ENCODE data around the gene AAMP.
A peak's percentile ranks its signal among the peaks of the same experiment; 100 is the strongest.

AAMP gene

DNA sequence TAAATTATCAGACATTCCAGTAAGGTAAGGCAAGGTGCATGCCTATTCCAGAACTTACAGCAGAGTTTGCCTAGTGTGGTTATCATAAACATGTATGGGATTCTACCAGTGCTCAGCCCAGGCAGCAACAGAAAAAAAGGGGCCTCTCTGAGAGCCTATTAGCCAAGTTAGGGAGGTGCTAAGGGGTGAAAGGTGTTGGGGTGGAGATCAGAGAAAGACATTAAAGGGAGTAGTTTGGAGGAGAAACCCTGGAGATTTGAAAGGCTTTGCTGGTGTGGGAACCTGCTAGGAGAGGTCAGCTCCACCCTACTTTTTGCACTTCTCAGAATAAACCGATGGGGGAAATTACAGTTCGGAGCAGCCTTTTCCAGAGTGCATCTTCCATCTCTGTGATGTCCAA, 50.0 kb downstream of the AAMP start:
- ATAC-seq (ENCODE audit: insufficient read depth, low read depth) (no peak), DNase-seq (no peak)
- no peaks in the 10 kb centered on the region for H3K9me3 ChIP-seq (ENCODE audit: insufficient read depth, low read length, severe bottlenecking)
- H3K4me1 ChIP-seq (ENCODE audit: insufficient read depth, low read length): peaks cover 61% of the 10 kb centered on the region
- H3K27ac ChIP-seq (ENCODE audit: low read length): peak overlapping the region; percentile 42; the same call in 1 of the 2 replicates
- no peaks in the 10 kb centered on the region for H3K27me3 ChIP-seq (ENCODE audit: insufficient read depth, low read length, poor library complexity)
- H2AFZ ChIP-seq (ENCODE audit: low read depth, low read length): no peak overlapping the region
- peak overlapping the region; percentile 82 for H3K4me2 ChIP-seq (ENCODE audit: insufficient read depth, low read length)
- peaks cover 66% of the 10 kb centered on the region for H4K20me1 ChIP-seq (ENCODE audit: insufficient read depth, low read length)
- no peak for TF ChIP-seq EZH2 (IDR thresholded peaks at IDR 0.05; ENCODE audit: borderline replicate concordance, low read depth, low read length, severe bottlenecking)
- TF ChIP-seq, protein P1, sequence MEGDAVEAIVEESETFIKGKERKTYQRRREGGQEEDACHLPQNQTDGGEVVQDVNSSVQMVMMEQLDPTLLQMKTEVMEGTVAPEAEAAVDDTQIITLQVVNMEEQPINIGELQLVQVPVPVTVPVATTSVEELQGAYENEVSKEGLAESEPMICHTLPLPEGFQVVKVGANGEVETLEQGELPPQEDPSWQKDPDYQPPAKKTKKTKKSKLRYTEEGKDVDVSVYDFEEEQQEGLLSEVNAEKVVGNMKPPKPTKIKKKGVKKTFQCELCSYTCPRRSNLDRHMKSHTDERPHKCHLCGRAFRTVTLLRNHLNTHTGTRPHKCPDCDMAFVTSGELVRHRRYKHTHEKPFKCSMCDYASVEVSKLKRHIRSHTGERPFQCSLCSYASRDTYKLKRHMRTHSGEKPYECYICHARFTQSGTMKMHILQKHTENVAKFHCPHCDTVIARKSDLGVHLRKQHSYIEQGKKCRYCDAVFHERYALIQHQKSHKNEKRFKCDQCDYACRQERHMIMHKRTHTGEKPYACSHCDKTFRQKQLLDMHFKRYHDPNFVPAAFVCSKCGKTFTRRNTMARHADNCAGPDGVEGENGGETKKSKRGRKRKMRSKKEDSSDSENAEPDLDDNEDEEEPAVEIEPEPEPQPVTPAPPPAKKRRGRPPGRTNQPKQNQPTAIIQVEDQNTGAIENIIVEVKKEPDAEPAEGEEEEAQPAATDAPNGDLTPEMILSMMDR (IDR thresholded peaks at IDR 0.05; ENCODE audit: borderline replicate concordance, extremely low read depth, low read length, poor library complexity, severe bottlenecking): no peak
- peaks cover 43% of the 10 kb centered on the region for H3K36me3 ChIP-seq (ENCODE audit: insufficient read depth, low read length)
- H3K79me2 ChIP-seq (ENCODE audit: insufficient read depth, low read length): peaks cover 78% of the 10 kb centered on the region
- H3K4me3 ChIP-seq (ENCODE audit: low read depth in 1 of 2, low read length in 2 of 2): peak overlapping the region in 1 of 2 experiments; percentile 72; a peak in 2 of 4 replicates
- H3K9ac ChIP-seq (ENCODE audit: low read depth, low read length): peak overlapping the region; percentile 85; the same call in 1 of the 2 replicates

DNA sequence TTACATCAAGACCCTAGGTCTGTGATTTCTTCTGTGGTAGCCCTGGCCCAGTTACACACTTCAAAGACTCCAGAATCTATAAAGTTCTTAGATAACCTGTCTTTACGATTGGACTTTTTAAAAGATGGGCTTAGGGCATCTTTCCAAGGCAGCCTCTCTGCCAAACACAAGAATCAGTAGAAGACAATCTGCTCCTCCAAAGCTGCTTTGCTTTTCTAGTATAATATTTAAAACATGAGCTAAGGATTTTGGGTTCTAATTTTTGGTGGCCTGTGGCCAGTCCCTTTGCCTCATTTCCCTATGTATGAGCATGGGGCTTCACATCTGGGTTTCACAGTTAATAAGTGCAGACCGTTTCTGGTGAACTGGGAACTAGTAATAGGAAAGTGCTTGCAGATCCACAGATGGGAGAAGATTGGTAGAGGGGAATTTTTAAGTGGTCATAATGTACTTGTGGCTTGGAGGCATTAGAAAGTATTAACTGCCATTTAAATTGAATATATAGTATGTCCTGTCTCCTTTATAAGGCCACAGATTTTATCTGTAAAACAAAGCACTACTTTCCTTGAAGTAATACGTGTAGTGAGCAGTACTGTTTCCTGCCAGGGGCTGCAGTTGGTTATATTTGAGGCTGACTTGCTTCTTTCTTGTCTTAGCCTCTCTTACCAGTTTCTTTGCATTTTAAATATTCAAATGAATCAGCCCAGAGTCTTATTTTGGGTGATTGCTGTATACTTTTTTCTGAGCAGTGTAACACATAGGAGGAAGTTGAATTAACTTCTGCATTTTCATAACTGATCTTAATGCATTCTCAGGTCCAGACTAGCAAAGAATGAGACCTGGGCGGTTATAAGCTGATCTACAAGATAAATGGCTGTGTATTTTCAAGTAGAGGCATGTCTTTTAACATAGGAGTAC, 51.4 kb downstream of the AAMP start:
- DNase-seq (peak; percentile 44), ATAC-seq (ENCODE audit: insufficient read depth, low read depth) (peak; percentile 47)
- Histone ChIP-seq H3K9ac (ENCODE audit: low read depth, low read length) (peak overlapping the region; percentile 85), H3K4me2 (ENCODE audit: insufficient read depth, low read length) (peak overlapping the region; percentile 82), H3K79me2 (ENCODE audit: insufficient read depth, low read length) (peaks cover 64% of the 10 kb centered on the region), H3K9me3 (ENCODE audit: insufficient read depth, low read length, severe bottlenecking) (no peaks in the 10 kb centered on the region), H3K4me1 (ENCODE audit: insufficient read depth, low read length) (peaks cover 57% of the 10 kb centered on the region), H3K27ac (ENCODE audit: low read length) (peak overlapping the region; percentile 82), H4K20me1 (ENCODE audit: insufficient read depth, low read length) (peaks cover 53% of the 10 kb centered on the region), H2AFZ (ENCODE audit: low read depth, low read length) (no peak overlapping the region), H3K27me3 (ENCODE audit: insufficient read depth, low read length, poor library complexity) (no peaks in the 10 kb centered on the region), H3K36me3 (ENCODE audit: insufficient read depth, low read length) (peaks cover 30% of the 10 kb centered on the region), H3K4me3 (ENCODE audit: low read depth in 1 of 2, low read length in 2 of 2) (peak overlapping the region; percentile 72 to 83)
- TF ChIP-seq, protein P1 (IDR thresholded peaks at IDR 0.05; ENCODE audit: borderline replicate concordance, extremely low read depth, low read length, poor library complexity, severe bottlenecking): no peak
- no peak for TF ChIP-seq EZH2 (IDR thresholded peaks at IDR 0.05; ENCODE audit: borderline replicate concordance, low read depth, low read length, severe bottlenecking)

DNA sequence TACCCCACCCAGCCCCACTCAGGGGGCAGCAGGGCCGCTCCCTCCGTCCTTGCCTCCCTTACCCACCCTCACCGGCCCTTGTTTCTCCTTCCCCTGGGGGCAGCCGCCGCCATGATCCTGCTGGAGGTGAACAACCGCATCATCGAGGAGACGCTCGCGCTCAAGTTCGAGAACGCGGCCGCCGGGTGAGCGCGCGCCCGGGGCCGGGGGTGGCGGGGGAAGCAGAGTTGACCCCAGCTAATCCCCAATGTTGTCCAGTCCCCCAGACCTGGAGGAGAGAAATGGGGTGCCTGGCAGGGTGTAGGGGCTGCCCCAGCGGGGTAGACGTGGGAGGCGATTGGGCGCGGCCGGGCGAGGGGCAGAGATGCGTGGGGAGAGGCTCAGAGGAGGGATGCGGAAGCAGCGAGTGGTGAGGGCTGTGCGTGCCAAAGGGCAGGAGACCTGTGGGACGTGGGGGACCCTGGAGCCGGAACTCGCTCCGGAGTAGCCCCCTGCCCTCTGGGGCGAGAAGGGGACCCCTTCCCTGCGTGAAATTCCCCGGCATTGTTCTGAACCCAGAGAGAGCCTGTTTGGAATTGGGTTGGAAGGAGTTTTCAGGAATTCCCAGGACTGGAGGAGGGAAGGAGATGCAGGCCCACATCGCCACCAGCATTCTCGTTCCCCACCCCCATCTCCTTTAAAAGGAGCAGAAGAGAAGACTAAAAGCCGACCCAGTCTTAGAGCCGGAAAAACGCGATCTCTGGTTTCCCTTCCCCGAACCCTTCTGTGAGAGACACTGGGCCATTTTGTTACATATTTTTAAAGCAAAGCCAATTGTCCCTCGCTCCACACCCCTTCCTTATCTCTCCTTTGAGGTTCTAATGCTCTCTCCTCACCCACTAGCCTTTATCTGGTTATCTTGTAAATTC, 52.3 kb downstream of the AAMP start:
- H2AFZ ChIP-seq (ENCODE audit: low read depth, low read length): peak overlapping the region; percentile 72
- peak overlapping the region; percentile 82 for H3K27ac ChIP-seq (ENCODE audit: low read length)
- H3K27me3 ChIP-seq (ENCODE audit: insufficient read depth, low read length, poor library complexity): no peaks in the 10 kb centered on the region
- peak overlapping the region; percentile 82 for H3K4me2 ChIP-seq (ENCODE audit: insufficient read depth, low read length)
- H4K20me1 ChIP-seq (ENCODE audit: insufficient read depth, low read length): peaks cover 44% of the 10 kb centered on the region
- H3K9me3 ChIP-seq (ENCODE audit: insufficient read depth, low read length, severe bottlenecking): no peaks in the 10 kb centered on the region
- peak overlapping the region; percentile 72 to 83 for H3K4me3 ChIP-seq (ENCODE audit: low read depth in 1 of 2, low read length in 2 of 2)
- ATAC-seq (ENCODE audit: insufficient read depth, low read depth) (peak; percentile 60), DNase-seq (peak; percentile 58)
- H3K9ac ChIP-seq (ENCODE audit: low read depth, low read length): peak overlapping the region; percentile 85
- peaks cover 55% of the 10 kb centered on the region for H3K79me2 ChIP-seq (ENCODE audit: insufficient read depth, low read length)
- H3K36me3 ChIP-seq (ENCODE audit: insufficient read depth, low read length): peaks cover 21% of the 10 kb centered on the region
- TF ChIP-seq EZH2 (IDR thresholded peaks at IDR 0.05; ENCODE audit: borderline replicate concordance, low read depth, low read length, severe bottlenecking): no peak
- peaks cover 52% of the 10 kb centered on the region for H3K4me1 ChIP-seq (ENCODE audit: insufficient read depth, low read length)

Data from DND-41 (cell line).